HCT116 (cell line): ENCODE measurements around the gene CD96. TPM values are rescaled to one million over a fixed set of nuclear protein-coding genes. Genes with fewer than 3 reads are reported as not detected.

ENCODE experiments used
- ATAC-seq: fragments of 200-7000 bp; cut with Tn5 transposase; 2 replicates; pipeline ENCODE4 v1.9.1; 2020; ENCODE audit warnings: mild to moderate bottlenecking, moderate library complexity
- BruUV-seq: library from RNA; stranded (reverse); fragments of 400-500 nt; replicated peaks from 2 replicates; lab custom pipeline; 2021; lab: Mats Ljungman, UMichigan
- CTCF ChIA-PET: fragments of 300-600 bp; sonication (Branson Sonifier 250); formaldehyde crosslinking; loops from one replicate; lab custom pipeline; 2021; ENCODE audit warnings: antibody characterized with exemption; lab: Charles Lee
- POLR2A ChIA-PET: fragments of 300-600, 350-600 bp; sonication (Branson Sonifier 250); formaldehyde crosslinking; loops from one replicate; lab custom pipeline; 2021; ENCODE audit warnings: antibody characterized with exemption; lab: Charles Lee
- RAD21 ChIA-PET, 2 experiments: fragments of 300-600 bp; sonication (Branson Sonifier 250); formaldehyde crosslinking; loops; one replicate each; lab custom pipeline; 2023; ENCODE audit warnings: low total read pairs in 2 of 2; ENCODE audit not compliant: uncharacterized antibody in 2 of 2, unreplicated experiment in 2 of 2, low non-redundant PET in 1 of 2; lab: Charles Lee
- DNase-seq: peaks from one replicate; pipeline ENCODE4 v3.0.0-alpha.2; 2010; ENCODE audit warnings: low read depth, low spot score
- H2AFZ ChIP-seq: fragments of 200-600 bp; shearing (Covaris generic), sonication (generic); 2 replicates; pipeline ENCODE4 v1.6.1; 2017; ENCODE audit warnings: low read depth, mixed run types, mixed read lengths, antibody characterized with exemption, low read length; ENCODE audit not compliant: poor library complexity, severe bottlenecking
- H3K27ac ChIP-seq: 2 replicates; pipeline ENCODE4 v1.5.1; 2012; ENCODE audit warnings: low read depth, low read length
- H3K27me3 ChIP-seq: fragments of 200-600 bp; sonication (generic); 2 replicates; pipeline ENCODE4 v1.6.1; 2016; ENCODE audit warnings: mixed run types, low read length, mixed read lengths; ENCODE audit not compliant: insufficient read depth
- H3K36me3 ChIP-seq, 2 experiments: fragments of 200-500 bp in 1 of 2; fragments of 200-600 bp in 1 of 2; sonication (Bioruptor generic) in 1 of 2; sonication (generic) in 1 of 2; 2 replicates each; pipeline versions ENCODE4 v1.5.1 to v1.6.1; 2014 to 2016; ENCODE audit warnings: low read length in 2 of 2, inconsistent platforms in 1 of 2, mixed read lengths in 1 of 2, mixed run types in 1 of 2; ENCODE audit not compliant: insufficient read depth in 2 of 2, control insufficient read depth in 1 of 2
- H3K4me1 ChIP-seq, 2 experiments: fragments of 200-600 bp in 1 of 2; sonication (generic) in 1 of 2; 2 replicates each; pipeline versions ENCODE4 v1.5.1 to v1.6.1; 2012 to 2017; ENCODE audit warnings: low read length in 2 of 2, inconsistent platforms in 1 of 2, mild to moderate bottlenecking in 1 of 2, mixed read lengths in 1 of 2, mixed run types in 1 of 2, moderate library complexity in 1 of 2; ENCODE audit not compliant: insufficient read depth in 2 of 2, control insufficient read depth in 1 of 2
- H3K4me2 ChIP-seq: fragments of 200-600 bp; sonication (generic); 2 replicates; pipeline ENCODE4 v1.6.1; 2017; ENCODE audit warnings: mixed run types, low read length, mixed read lengths
- H3K4me3 ChIP-seq, 2 experiments: fragments of 200-600 bp in 1 of 2; sonication (generic) in 1 of 2; replicated peaks in 1 of 2; 2 replicates each; pipeline ENCODE4 v1.5.1; 2011 to 2016; ENCODE audit warnings: low read length in 2 of 2, control low read depth in 1 of 2, low read depth in 1 of 2, mild to moderate bottlenecking in 1 of 2, mixed read lengths in 1 of 2, mixed run types in 1 of 2
- H3K79me2 ChIP-seq: fragments of 200-600 bp; sonication (generic); 2 replicates; pipeline ENCODE4 v1.6.1; 2017; ENCODE audit warnings: mild to moderate bottlenecking, mixed run types, low read length, moderate library complexity, mixed read lengths; ENCODE audit not compliant: insufficient read depth
- H3K9ac ChIP-seq: fragments of 200-600 bp; sonication (generic); 2 replicates; pipeline ENCODE4 v1.6.1; 2016; ENCODE audit warnings: low read length, mixed read lengths
- H3K9me2 ChIP-seq: fragments of 200-600 bp; sonication (generic), shearing (Covaris generic); 2 replicates; pipeline ENCODE4 v1.6.1; 2017; ENCODE audit warnings: mixed run types, mild to moderate bottlenecking, moderate library complexity; ENCODE audit not compliant: insufficient read depth
- H3K9me3 ChIP-seq, 2 experiments: fragments of 200-500 bp in 1 of 2; fragments of 200-600 bp in 1 of 2; sonication (Bioruptor generic) in 1 of 2; sonication (generic) in 1 of 2; 2 replicates each; pipeline ENCODE4 v1.6.1; 2014 to 2017; ENCODE audit warnings: low read length in 2 of 2, mixed read lengths in 2 of 2, inconsistent platforms in 1 of 2, low read depth in 1 of 2, mild to moderate bottlenecking in 1 of 2, mixed run types in 1 of 2, moderate library complexity in 1 of 2; ENCODE audit not compliant: control insufficient read depth in 1 of 2, insufficient read depth in 1 of 2
- H4K20me1 ChIP-seq: fragments of 200-600 bp; sonication (generic), shearing (Covaris generic); 2 replicates; pipeline ENCODE4 v1.6.1; 2017; ENCODE audit warnings: mixed run types, mild to moderate bottlenecking, moderate library complexity; ENCODE audit not compliant: insufficient read depth
- CBX3 ChIP-seq: IDR thresholded peaks from 2 replicates; pipeline ENCODE4 v1.6.1; 2012; ENCODE audit warnings: low read depth
- CEBPB ChIP-seq: IDR thresholded peaks from 2 replicates; pipeline ENCODE4 v1.6.1; 2012; ENCODE audit warnings: low read depth
- EGR1 ChIP-seq: IDR thresholded peaks from 2 replicates; pipeline ENCODE4 v1.6.1; 2012; ENCODE audit warnings: low read depth
- ELF1 ChIP-seq: IDR thresholded peaks from 2 replicates; pipeline ENCODE4 v1.6.1; 2012; ENCODE audit warnings: low read depth, borderline replicate concordance
- POLR2A ChIP-seq: IDR thresholded peaks from 2 replicates; pipeline ENCODE4 v1.7.0; 2011; ENCODE audit warnings: borderline replicate concordance; ENCODE audit not compliant: insufficient read depth, insufficient read length; ENCODE audit errors: extremely low read depth
- POLR2AphosphoS5 ChIP-seq: IDR thresholded peaks from 2 replicates; pipeline ENCODE4 v1.6.1; 2011; ENCODE audit warnings: mild to moderate bottlenecking, low read depth, low read length, moderate library complexity
- RAD21 ChIP-seq: IDR thresholded peaks from 2 replicates; pipeline ENCODE4 v1.6.1; 2012; ENCODE audit warnings: low read depth, mild to moderate bottlenecking
- REST ChIP-seq: IDR thresholded peaks from 2 replicates; pipeline ENCODE4 v1.6.1; 2012; ENCODE audit warnings: low read depth
- SIN3A ChIP-seq: IDR thresholded peaks from 2 replicates; pipeline ENCODE4 v1.6.1; 2012; ENCODE audit warnings: low read depth
- SP1 ChIP-seq: IDR thresholded peaks from 2 replicates; pipeline ENCODE4 v1.6.1; 2012; ENCODE audit warnings: low read depth
- SRF ChIP-seq: IDR thresholded peaks from 2 replicates; pipeline ENCODE4 v1.6.1; 2012; ENCODE audit warnings: low read depth
- YY1 ChIP-seq: IDR thresholded peaks from 2 replicates; pipeline ENCODE4 v1.6.1; 2011; ENCODE audit warnings: low read length, low read depth, moderate library complexity, mild to moderate bottlenecking; ENCODE audit not compliant: insufficient replicate concordance; ENCODE audit errors: extremely low read depth
- ZBTB33 ChIP-seq: IDR thresholded peaks from 2 replicates; pipeline ENCODE4 v1.6.1; 2011; ENCODE audit warnings: mild to moderate bottlenecking, low read length, moderate library complexity; ENCODE audit not compliant: insufficient replicate concordance; ENCODE audit errors: extremely low read depth
- ZFX ChIP-seq: fragments of 450-650 bp; IDR thresholded peaks from 2 replicates; pipeline ENCODE4 v1.6.1; 2017
- ZNF274 ChIP-seq: fragments of 200-500 bp; sonication (Bioruptor generic); IDR thresholded peaks from 2 replicates; pipeline ENCODE4 v1.6.1; 2014; ENCODE audit warnings: mild to moderate bottlenecking, low read depth, low read length, inconsistent platforms
- intact Hi-C: fragments of 100-400 bp; cut with micrococcal nuclease; formaldehyde crosslinking; loops from 2 replicates; pipeline ENCODE4 v1.10.0; 2022
- total RNA-seq: library from RNA; stranded (reverse); gene quantifications from one replicate; pipeline ENCODE4 v1.2.1, GENCODE V29; 2021; ENCODE audit not compliant: unreplicated experiment
- TF ChIP-seq, protein P1 (sequence below), 3 experiments: fragments of 200-600 bp in 1 of 3; sonication (generic) in 1 of 3; IDR thresholded peaks in 2 of 3; conservative IDR thresholded peaks in 1 of 3; 2 replicates each; pipeline ENCODE4 v1.5.1; 2012 to 2017; ENCODE audit warnings: low read depth in 2 of 3, low read length in 2 of 3, antibody characterized with exemption in 1 of 3, borderline replicate concordance in 1 of 3, control low read depth in 1 of 3, mild to moderate bottlenecking in 1 of 3, mixed read lengths in 1 of 3, mixed run types in 1 of 3, moderate library complexity in 1 of 3; ENCODE audit not compliant: insufficient read depth in 1 of 3

CD96 gene
- total RNA-seq, 1 experiment from 2014 or later: 0.42 TPM

- Histone ChIP-seq H3K27me3 (no peaks in the 10 kb centered on the region), H3K4me3 (no peak overlapping the region), H2AFZ (no peak overlapping the region), H3K4me1 (no peaks in the 10 kb centered on the region; a peak in 1 of 4 replicates), H3K27ac (no peak overlapping the region), H3K9me2 (no peaks in the 10 kb centered on the region), H3K4me2 (no peak overlapping the region), H4K20me1 (no peaks in the 10 kb centered on the region), H3K9me3 (no peaks in the 10 kb centered on the region), H3K9ac (no peak overlapping the region), H3K36me3 (no peaks in the 10 kb centered on the region), H3K79me2 (no peaks in the 10 kb centered on the region)
- DNase-seq (no peak), ATAC-seq (no peak)
- POLR2A ChIA-PET: no interaction called here
- intact Hi-C loops: no loop called here
- no peak for TF ChIP-seq CBX3
- no peak for TF ChIP-seq EGR1
- no peak for TF ChIP-seq ZNF274
- TF ChIP-seq ZBTB33: no peak
- TF ChIP-seq POLR2AphosphoS5: no peak
- TF ChIP-seq POLR2A: no peak
- TF ChIP-seq CEBPB: no peak
- no peak for TF ChIP-seq SRF
- TF ChIP-seq ZFX: no peak
- no peak for TF ChIP-seq YY1
- TF ChIP-seq RAD21: no peak
- TF ChIP-seq ELF1: no peak
- no peak for TF ChIP-seq SIN3A
- TF ChIP-seq, protein P1, sequence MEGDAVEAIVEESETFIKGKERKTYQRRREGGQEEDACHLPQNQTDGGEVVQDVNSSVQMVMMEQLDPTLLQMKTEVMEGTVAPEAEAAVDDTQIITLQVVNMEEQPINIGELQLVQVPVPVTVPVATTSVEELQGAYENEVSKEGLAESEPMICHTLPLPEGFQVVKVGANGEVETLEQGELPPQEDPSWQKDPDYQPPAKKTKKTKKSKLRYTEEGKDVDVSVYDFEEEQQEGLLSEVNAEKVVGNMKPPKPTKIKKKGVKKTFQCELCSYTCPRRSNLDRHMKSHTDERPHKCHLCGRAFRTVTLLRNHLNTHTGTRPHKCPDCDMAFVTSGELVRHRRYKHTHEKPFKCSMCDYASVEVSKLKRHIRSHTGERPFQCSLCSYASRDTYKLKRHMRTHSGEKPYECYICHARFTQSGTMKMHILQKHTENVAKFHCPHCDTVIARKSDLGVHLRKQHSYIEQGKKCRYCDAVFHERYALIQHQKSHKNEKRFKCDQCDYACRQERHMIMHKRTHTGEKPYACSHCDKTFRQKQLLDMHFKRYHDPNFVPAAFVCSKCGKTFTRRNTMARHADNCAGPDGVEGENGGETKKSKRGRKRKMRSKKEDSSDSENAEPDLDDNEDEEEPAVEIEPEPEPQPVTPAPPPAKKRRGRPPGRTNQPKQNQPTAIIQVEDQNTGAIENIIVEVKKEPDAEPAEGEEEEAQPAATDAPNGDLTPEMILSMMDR (IDR thresholded peaks at IDR 0.05 in 2 of 3, conservative IDR thresholded peaks at IDR 0.05 in 1 of 3; ENCODE audit: borderline replicate concordance in 1 of 3, insufficient read depth in 1 of 3, low read depth in 2 of 3, low read length in 2 of 3): no peak
- TF ChIP-seq SP1: no peak
- no peak for TF ChIP-seq REST
- RAD21 ChIA-PET: no interaction called here
- no TSS peak for BruUV-seq
- CTCF ChIA-PET: no interaction called here
Measured at GRCh38 chr3:111506435-111506834, 35.6 kb upstream of the CD96 start.
